ENCODE measurements around the gene GABARAP.

- TF ChIP-seq CTCF (IDR thresholded peaks at IDR 0.05; ENCODE audit: low read length) (no peak), EZH2 (IDR thresholded peaks at IDR 0.05; ENCODE audit: borderline replicate concordance, low read length) (no peak)
Measured at GRCh38 chr17:7263801-7264078, 21.5 kb upstream of the GABARAP start.

All from OCI-LY1 (cell line).